HepG2 (cell line): ENCODE results near the gene TBC1D10A. TPM values are rescaled to one million over a fixed set of nuclear protein-coding genes. Genes with fewer than 3 reads are reported as not detected.

Experiments
- ATAC-seq: fragments of 200-7000 bp; cut with Tn5 transposase; 3 replicates; pipeline ENCODE4 v1.9.1; 2020; ENCODE audit warnings: mild to moderate bottlenecking, moderate library complexity
- BruUV-seq: library from RNA; stranded (reverse); fragments of 400-500 nt; replicated peaks from 2 replicates; lab custom pipeline; 2021; lab: Mats Ljungman, UMichigan
- CTCF ChIA-PET: fragments of 300-600 bp; formaldehyde crosslinking; extraction: SDS; loops from one replicate; lab custom pipeline; 2021; ENCODE audit warnings: low total read pairs, inconsistent platforms, low intra/inter-chr PET ratio; lab: Yijun Ruan, JAX
- POLR2A ChIA-PET: fragments of 350-600 bp; sonication (Branson Sonifier 250); formaldehyde crosslinking; loops from one replicate; lab custom pipeline; 2020; ENCODE audit warnings: antibody characterized with exemption, inconsistent platforms; lab: Yijun Ruan, JAX
- DNase-seq: peaks from one replicate; pipeline ENCODE4 v3.0.0-alpha.2; 2015; ENCODE audit warnings: low spot score
- FAIRE-seq: peaks from 3 replicates; lab custom pipeline; 2011; peaks lifted over from hg19 to GRCh38; lab: Jason Lieb, UNC
- H2AFZ ChIP-seq: one replicate; pipeline ENCODE4 v1.6.1; 2011; ENCODE audit warnings: low read length, inconsistent platforms
- H3K27ac ChIP-seq: fragments of 300-600 bp; 3 replicates; pipeline ENCODE4 v1.8.0; 2011; ENCODE audit warnings: mixed run types, mild to moderate bottlenecking, mixed read lengths, low read length, inconsistent platforms; ENCODE audit not compliant: insufficient read depth; ENCODE audit errors: extremely low read length
- H3K27me3 ChIP-seq, 2 experiments: fragments of 200-600 bp in 1 of 2; 2 replicates in 1 of 2; 3 replicates in 1 of 2; pipeline versions ENCODE4 v1.6.0 to v1.8.0; 2011; ENCODE audit warnings: low read length in 2 of 2, mild to moderate bottlenecking in 2 of 2, moderate library complexity in 2 of 2, inconsistent platforms in 1 of 2; ENCODE audit not compliant: insufficient read depth in 2 of 2, control insufficient read depth in 1 of 2
- H3K36me3 ChIP-seq, 2 experiments: fragments of 200-600 bp in 1 of 2; replicated peaks in 1 of 2; 2 replicates in 1 of 2; 3 replicates in 1 of 2; pipeline versions ENCODE4 v1.5.1 to v1.8.0; 2011; ENCODE audit warnings: low read length in 2 of 2, inconsistent platforms in 1 of 2; ENCODE audit not compliant: insufficient read depth in 2 of 2, control insufficient read depth in 1 of 2
- H3K4me1 ChIP-seq: 2 replicates; pipeline ENCODE4 v1.5.1; 2012; ENCODE audit warnings: low read length, inconsistent platforms; ENCODE audit not compliant: insufficient read depth
- H3K4me2 ChIP-seq: 2 replicates; pipeline ENCODE4 v1.6.0; 2011; ENCODE audit warnings: low read depth, low read length, inconsistent platforms
- H3K4me3 ChIP-seq, 3 experiments: fragments of 200-600 bp in 1 of 3; sonication (generic), shearing (Covaris generic) in 1 of 3; replicated peaks in 1 of 3; 2 replicates each; pipeline ENCODE4 v1.5.1; 2011 to 2016; ENCODE audit warnings: low read length in 3 of 3, inconsistent platforms in 2 of 3, low read depth in 2 of 3, mild to moderate bottlenecking in 2 of 3, control low read depth in 1 of 3, mixed read lengths in 1 of 3; ENCODE audit not compliant: insufficient read depth in 1 of 3
- H3K79me2 ChIP-seq: one replicate; pipeline ENCODE4 v1.6.1; 2011; ENCODE audit warnings: low read length, inconsistent platforms; ENCODE audit not compliant: insufficient read depth
- H3K9ac ChIP-seq: 2 replicates; pipeline ENCODE4 v1.6.0; 2011; ENCODE audit warnings: mild to moderate bottlenecking, low read depth, low read length, inconsistent platforms; ENCODE audit not compliant: insufficient read depth
- H3K9me3 ChIP-seq: 2 replicates; pipeline ENCODE4 v1.5.1; 2012; ENCODE audit warnings: mild to moderate bottlenecking, low read length
- H4K20me1 ChIP-seq: 2 replicates; pipeline ENCODE4 v1.6.0; 2011; ENCODE audit warnings: inconsistent platforms, mild to moderate bottlenecking, low read length, moderate library complexity; ENCODE audit not compliant: insufficient read depth
- CBX5 ChIP-seq: sonication (generic); formaldehyde crosslinking; IDR thresholded peaks from 2 replicates; pipeline ENCODE4 v1.4.0; 2020; ENCODE audit warnings: missing genetic modification reagents, borderline replicate concordance
- DRAP1 ChIP-seq: IDR thresholded peaks from 2 replicates; pipeline ENCODE4 v1.6.1; 2016; ENCODE audit warnings: missing genetic modification reagents, missing compliant biosample characterization
- NONO ChIP-seq, 2 experiments: fragments of 450-650 bp in 1 of 2; sonication (generic) in 1 of 2; formaldehyde crosslinking in 1 of 2; IDR thresholded peaks in 1 of 2; conservative IDR thresholded peaks in 1 of 2; 2 replicates each; pipeline versions ENCODE4 v1.6.1 to v1.8.0; 2017 to 2022; ENCODE audit warnings: mild to moderate bottlenecking in 1 of 2, missing genetic modification reagents in 1 of 2, moderate library complexity in 1 of 2
- PHF8 ChIP-seq: sonication (generic); formaldehyde crosslinking; IDR thresholded peaks from 2 replicates; pipeline ENCODE4 v1.5.0; 2020; ENCODE audit warnings: missing genetic modification reagents
- SIX4 ChIP-seq: sonication (generic); formaldehyde crosslinking; IDR thresholded peaks from 2 replicates; pipeline ENCODE4 v1.4.0; 2020; ENCODE audit warnings: missing genetic modification reagents
- SOX13 ChIP-seq, 3 experiments: fragments of 450-650 bp in 1 of 3; sonication (generic) in 1 of 3; formaldehyde crosslinking in 1 of 3; IDR thresholded peaks in 2 of 3; conservative IDR thresholded peaks in 1 of 3; 2 replicates each; pipeline versions ENCODE4 v1.5.0 to v1.6.1; 2016 to 2020; ENCODE audit warnings: antibody characterized with exemption in 1 of 3, mild to moderate bottlenecking in 1 of 3, missing compliant biosample characterization in 1 of 3, missing genetic modification reagents in 1 of 3, moderate library complexity in 1 of 3
- ZBTB42 ChIP-seq: sonication (generic); formaldehyde crosslinking; IDR thresholded peaks from 2 replicates; pipeline ENCODE4 v1.5.0; 2020; ENCODE audit warnings: mild to moderate bottlenecking, missing genetic modification reagents
- ZMYM3 ChIP-seq: sonication (generic); formaldehyde crosslinking; IDR thresholded peaks from 2 replicates; pipeline ENCODE4 v1.5.1; 2020; ENCODE audit warnings: mild to moderate bottlenecking, missing genetic modification reagents
- ZNF337 ChIP-seq: sonication (generic); formaldehyde crosslinking; IDR thresholded peaks from 2 replicates; pipeline ENCODE4 v1.5.1; 2020; ENCODE audit warnings: missing genetic modification reagents, low read depth, mild to moderate bottlenecking, borderline replicate concordance
- ZNF343 ChIP-seq: sonication (generic); formaldehyde crosslinking; IDR thresholded peaks from 2 replicates; pipeline ENCODE4 v1.4.0; 2020; ENCODE audit warnings: mild to moderate bottlenecking, missing genetic modification reagents
- ZNF766 ChIP-seq: sonication (generic); formaldehyde crosslinking; IDR thresholded peaks from 2 replicates; pipeline ENCODE4 v1.5.0; 2020; ENCODE audit warnings: missing genetic modification reagents, borderline replicate concordance
- WGBS: methylation state at CpG from one replicate; pipeline ENCODE4 v1.1.6; 2017; ENCODE audit warnings: low lambda C conversion rate; 5-methylcytosine and 5-hydroxymethylcytosine counted together
- in situ Hi-C: cut with HindIII; loops from 2 replicates; pipeline ENCODE4 v1.10.0; 2017; ENCODE audit warnings: low pct_unique_long_range_greater_than_20kb; ENCODE audit not compliant: extremely low pct_ligation_motif_present
- intact Hi-C: fragments of 100-400 bp; cut with micrococcal nuclease; formaldehyde crosslinking; loops from one replicate; pipeline ENCODE4 v1.10.0; 2022; ENCODE audit not compliant: unreplicated experiment
- polyA plus RNA-seq, 8 experiments: library from polyadenylated mRNA; depleted of rRNA in 3 of 8; stranded (reverse) in 7 of 8; unstranded in 1 of 8; fragments of >200 nt; fragmentation: Illumina TruSeq in 4 of 8; extraction: Trizol in 4 of 8; gene quantifications; 2 replicates each; pipeline versions ENCODE4 v1.2.1 to v1.2.3, GENCODE V29; 2011 to 2016; ENCODE audit warnings: low read depth in 4 of 8, missing spikeins in 1 of 8, mixed read lengths in 1 of 8; ENCODE audit not compliant: insufficient read depth in 1 of 8
- total RNA-seq, 5 experiments: library from RNA; depleted of rRNA; stranded (reverse); fragments of >200 nt; fragmentation: Illumina TruSeq; extraction: Trizol; gene quantifications; 2 replicates each; pipeline ENCODE4 v1.2.3, GENCODE V29; 2016; ENCODE audit warnings: low read depth in 1 of 5

The TBC1D10A gene
- total and polyA plus RNA-seq, 2 of the 13 experiments (the other 11 are each of a cell fraction or from before 2014, with no cell fraction given): 4.2 to 4.9 TPM

GRCh38 chr22:30284172-30284571 lies 42.6 kb downstream of the TBC1D10A start:
- Histone ChIP-seq H3K27ac (no peak overlapping the region), H2AFZ (no peak overlapping the region), H3K4me1 (peaks cover 12% of the 10 kb centered on the region)
- no peak for FAIRE-seq
- WGBS: 72% methylated on average over 6 of the region's 9 CpGs
- no peak for TF ChIP-seq ZNF343 (CRISPR knock-in tag)
- TF ChIP-seq ZNF766 (CRISPR knock-in tag): no peak
- no peak for TF ChIP-seq PHF8 (CRISPR knock-in tag)
- TF ChIP-seq CBX5 (CRISPR knock-in tag): no peak
- TF ChIP-seq ZNF337: no peak
- TF ChIP-seq DRAP1 (CRISPR knock-in tag): no peak
- TF ChIP-seq ZMYM3 (CRISPR knock-in tag): no peak
- no peak for TF ChIP-seq SIX4 (CRISPR knock-in tag)
- TF ChIP-seq ZBTB42 (CRISPR knock-in tag): no peak
- no peak for TF ChIP-seq NONO (IDR thresholded peaks at IDR 0.05)
- TF ChIP-seq NONO (CRISPR knock-in tag; conservative IDR thresholded peaks at IDR 0.05): no peak
- no peak for TF ChIP-seq SOX13 (IDR thresholded peaks at IDR 0.05)
- no peak for TF ChIP-seq SOX13 (CRISPR knock-in tag; conservative IDR thresholded peaks at IDR 0.05 in 1 of 2, IDR thresholded peaks at IDR 0.05 in 1 of 2)
- TF ChIP-seq, all 625 proteins: peak for 0
- no TSS peak for BruUV-seq
- Histone ChIP-seq H3K79me2 (no peaks in the 10 kb centered on the region), H3K36me3 (no peaks in the 10 kb centered on the region), H3K27me3 (no peaks in the 10 kb centered on the region; a peak in 1 of 5 replicates), H3K9ac (no peak overlapping the region), H3K9me3 (no peaks in the 10 kb centered on the region), H4K20me1 (no peaks in the 10 kb centered on the region), H3K4me2 (no peak overlapping the region), H3K4me3 (no peak overlapping the region)
- ChIA-PET CTCF (no interaction called here), POLR2A (no interaction called here)
- DNase-seq: no peak
- in situ Hi-C loops: no loop called here
- intact Hi-C loops: no loop called here
- no peak for ATAC-seq
